Gastroesophageal sphincter (tissue), 4 donors: ENCODE data around the gene PPP1R16B. TPM values are rescaled to one million over a fixed set of nuclear protein-coding genes. Genes with fewer than 3 reads are reported as not detected.

Experiments
- ATAC-seq: fragments of 150-250 bp; one replicate; pipeline ENCODE4 v1.9.1; 2016; ENCODE audit warnings: mild to moderate bottlenecking, moderate library complexity
- H3K27ac ChIP-seq, 4 donors: fragments of 200-600 bp; sonication (generic) in 3 of 4; 1 replicate in 3 of 4; 2 replicates in 1 of 4; pipeline ENCODE4 v1.5.1; 2016 to 2019
- H3K27me3 ChIP-seq: fragments of 200-600 bp; sonication (generic); one replicate; pipeline ENCODE4 v1.5.1; 2019
- H3K36me3 ChIP-seq, 2 donors: fragments of 200-600 bp; sonication (generic); one replicate each; pipeline ENCODE4 v1.5.1; 2019; ENCODE audit warnings: control low read depth in 1 of 2
- H3K4me1 ChIP-seq, 3 donors: fragments of 200-600 bp; sonication (generic); 1 replicate in 2 of 3; 2 replicates in 1 of 3; pipeline ENCODE4 v1.5.1; 2016 to 2019; ENCODE audit warnings: control low read depth in 2 of 3
- H3K4me3 ChIP-seq, 2 donors: fragments of 200-600 bp; sonication (generic); one replicate each; pipeline ENCODE4 v1.5.1; 2019; ENCODE audit warnings: mild to moderate bottlenecking in 1 of 2, moderate library complexity in 1 of 2
- H3K9me3 ChIP-seq, 3 donors: fragments of 200-600 bp; sonication (generic); one replicate each; pipeline ENCODE4 v1.5.1; 2017 to 2019; ENCODE audit warnings: control low read depth in 2 of 3
- CTCF ChIP-seq, 4 experiments: fragments of 200-600 bp in 2 of 4; fragments of 450-650 bp in 2 of 4; sonication (generic) in 1 of 4; IDR thresholded peaks; one replicate each; pipeline ENCODE4 v1.5.1; 2017 to 2019; ENCODE audit warnings: antibody characterized with exemption in 4 of 4, mild to moderate bottlenecking in 2 of 4, moderate library complexity in 2 of 4
- EP300 ChIP-seq: sonication (generic); formaldehyde crosslinking; IDR thresholded peaks from one replicate; pipeline ENCODE4 v1.6.1; 2017; ENCODE audit warnings: antibody characterized with exemption, mild to moderate bottlenecking
- POLR2A ChIP-seq, 2 donors: fragments of 450-650 bp; IDR thresholded peaks; one replicate each; pipeline ENCODE4 v1.6.1; 2017; ENCODE audit warnings: antibody characterized with exemption in 2 of 2, mild to moderate bottlenecking in 2 of 2, moderate library complexity in 1 of 2
- POLR2AphosphoS5 ChIP-seq: sonication (generic); formaldehyde crosslinking; IDR thresholded peaks from one replicate; pipeline ENCODE4 v1.6.1; 2017; ENCODE audit warnings: antibody characterized with exemption
- WGBS, 2 donors: methylation state at CpG; one replicate each; pipeline ENCODE4 v1.1.5; 2018; ENCODE audit warnings: low coverage in 1 of 2; 5-methylcytosine and 5-hydroxymethylcytosine counted together
- total RNA-seq, 4 donors: library from RNA; depleted of rRNA; stranded (reverse); fragments of >200 nt; gene quantifications; one replicate each; pipeline ENCODE4 v1.1.0, GENCODE V29; 2016

PPP1R16B gene
- total RNA-seq, 4 donors from 2014 or later, result 4.1 to 10.0 (median 5.5) TPM

GRCh38 chr20:38779247-38780097 is 26.0 kb upstream of the PPP1R16B start:
- ATAC-seq, result no peak
- WGBS, 2 donors, result 59 to 73% methylated on average over 3 to 7 of the region's 19 CpGs
- TF ChIP-seq POLR2AphosphoS5 (no peak), CTCF (IDR thresholded peaks at IDR 0.05) (no peak)
- peaks cover 0 to 23% of the 10 kb centered on the region in 2 donors for H3K36me3 ChIP-seq
- H3K4me1 ChIP-seq, result no peaks in the 10 kb centered on the region
- H3K27me3 ChIP-seq, result no peaks in the 10 kb centered on the region
- H3K9me3 ChIP-seq, result no peaks in the 10 kb centered on the region
- no peak overlapping the region for H3K27ac ChIP-seq
- H3K4me3 ChIP-seq, result no peak overlapping the region

DNA sequence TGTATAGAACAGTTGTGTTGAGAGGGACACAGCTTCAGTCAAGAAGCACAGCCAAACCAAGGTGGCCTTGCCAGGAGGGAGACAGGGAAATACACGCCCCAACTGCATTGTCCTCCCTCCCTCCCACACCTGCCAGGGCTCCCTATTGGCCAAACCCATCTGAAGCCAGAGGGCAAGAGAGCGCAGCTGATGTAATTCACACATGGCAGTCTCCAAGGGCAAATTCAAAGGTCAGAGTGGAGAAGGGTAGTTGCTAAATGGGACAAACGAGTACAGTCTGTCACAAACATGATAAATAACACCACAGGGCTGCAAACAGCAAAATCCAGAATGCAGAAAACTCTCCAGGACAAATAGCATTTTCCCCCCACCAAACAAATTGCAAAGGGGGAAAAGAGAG is 23.2 kb upstream of the PPP1R16B start:
- ATAC-seq, result no peak
- Histone ChIP-seq H3K4me3 (no peak overlapping the region), H3K4me1 (no peaks in the 10 kb centered on the region), H3K27me3 (no peaks in the 10 kb centered on the region), H3K9me3 (no peaks in the 10 kb centered on the region), H3K36me3 (no peaks in the 10 kb centered on the region), H3K27ac (no peak overlapping the region)
- no peak for TF ChIP-seq EP300
- no peak for TF ChIP-seq POLR2AphosphoS5
- TF ChIP-seq POLR2A (IDR thresholded peaks at IDR 0.05), result no peak
- no peak for TF ChIP-seq CTCF (IDR thresholded peaks at IDR 0.05)
- 68 to 80% methylated on average over 1 to 3 of the region's 3 CpGs for WGBS, 2 donors

- ATAC-seq, result no peak
- 100% methylated on average over 2 of the region's 7 CpGs; no CpG with 5 or more reads in 1 of the 2 donors for WGBS, 2 donors
- Histone ChIP-seq H3K27ac (no peak overlapping the region), H3K9me3 (peaks cover 0 to 13% (median 0%) of the 10 kb centered on the region in 3 donors), H3K27me3 (peaks cover 16% of the 10 kb centered on the region), H3K4me1 (no peaks in the 10 kb centered on the region), H3K36me3 (no peaks in the 10 kb centered on the region), H3K4me3 (no peak overlapping the region)
- TF ChIP-seq CTCF (IDR thresholded peaks at IDR 0.05) (no peak), POLR2A (IDR thresholded peaks at IDR 0.05) (no peak), EP300 (no peak)
Measured at GRCh38 chr20:38787870-38788269, 17.6 kb upstream of the PPP1R16B start.

DNA sequence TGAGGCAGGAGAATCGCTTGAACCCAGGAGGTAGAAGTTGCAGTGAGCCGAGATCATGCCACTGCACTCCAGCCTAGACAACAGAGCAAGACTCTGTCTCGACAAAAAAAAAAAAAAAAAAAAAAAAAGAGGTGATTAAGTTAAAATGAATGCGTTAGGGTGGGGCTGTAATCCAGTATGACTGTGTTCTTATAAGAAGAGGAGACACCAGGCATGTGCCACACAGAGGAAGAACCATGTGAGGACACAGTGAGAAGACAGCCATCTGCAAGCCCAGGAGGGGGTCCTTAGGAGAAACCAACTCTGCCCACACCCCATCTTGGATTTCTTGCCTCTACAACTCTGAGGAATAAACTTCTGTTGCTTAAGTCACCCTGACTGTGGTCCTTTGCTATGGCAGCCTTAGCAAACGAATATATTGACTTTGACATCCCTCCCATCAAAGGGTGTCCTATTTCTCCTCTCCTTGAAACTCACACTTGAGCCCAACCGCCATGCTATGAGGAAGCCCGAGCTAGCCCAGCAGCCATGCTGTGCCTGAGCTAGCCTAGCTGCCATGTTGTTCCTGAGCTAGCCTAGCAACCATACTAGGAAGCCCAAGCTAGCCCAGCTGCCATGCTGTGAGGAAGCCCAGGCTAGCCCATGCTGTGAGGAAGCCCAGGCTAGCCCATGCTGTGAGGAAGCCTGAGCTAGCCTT is 15.8 kb upstream of the PPP1R16B start:
- no peak for TF ChIP-seq EP300
- TF ChIP-seq CTCF (IDR thresholded peaks at IDR 0.05), result no peak
- TF ChIP-seq POLR2A (IDR thresholded peaks at IDR 0.05), result no peak
- no peak for TF ChIP-seq POLR2AphosphoS5
- no peaks in the 10 kb centered on the region for H3K36me3 ChIP-seq
- no peaks in the 10 kb centered on the region for H3K4me1 ChIP-seq
- no peak for ATAC-seq
- peaks cover 16% of the 10 kb centered on the region for H3K27me3 ChIP-seq
- H3K9me3 ChIP-seq, result peaks cover 0 to 13% (median 0%) of the 10 kb centered on the region in 3 donors
- no peak overlapping the region for H3K27ac ChIP-seq
- H3K4me3 ChIP-seq, result no peak overlapping the region
- WGBS, 2 donors, result 70 to 82% methylated on average over 2 to 3 of the region's 7 CpGs
